ENCODE results near the gene ATXN2. TPM values are rescaled to one million over a fixed set of nuclear protein-coding genes. Genes with fewer than 3 reads are reported as not detected.
"Not testable (repeated sequence)": the region's sequence is repeated elsewhere in the genome, so short reads cannot be mapped to it uniquely, and the experiment has no call there.

ATXN2 gene
- total RNA-seq, 1 experiment from 2014 or later = 38.2 TPM

DNA sequence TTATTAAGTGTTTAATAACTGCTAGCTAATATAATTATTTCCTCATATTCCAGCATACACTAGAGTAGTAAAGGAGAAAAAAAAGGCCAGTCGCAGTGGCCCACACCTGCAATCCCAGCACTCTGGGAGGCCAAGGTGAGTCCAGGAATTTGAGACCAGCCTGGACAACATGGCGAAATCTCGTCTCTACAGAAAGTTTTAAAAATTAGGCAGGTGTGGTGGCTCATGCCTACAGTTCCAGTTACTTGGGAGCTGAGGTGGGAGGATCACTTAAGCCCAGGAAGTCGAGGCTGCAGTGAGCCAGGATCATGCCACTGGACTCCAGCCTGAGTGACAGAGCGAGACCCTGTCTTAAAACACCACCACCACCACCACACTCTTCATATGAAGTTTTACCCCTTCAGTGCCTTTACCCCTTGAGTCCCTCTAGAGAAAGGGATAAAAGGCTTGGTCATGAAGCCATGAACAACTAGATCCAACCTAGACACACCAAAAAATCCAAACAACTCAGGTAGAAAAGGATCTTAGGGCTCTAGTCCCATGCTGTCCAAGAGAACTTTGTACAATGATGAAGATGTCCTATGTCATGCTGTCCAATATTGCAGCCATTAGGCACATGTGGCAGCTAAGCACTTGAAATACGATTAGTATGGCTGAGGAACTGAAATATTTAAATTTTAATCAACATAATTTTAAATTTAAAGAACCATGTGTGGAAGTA lies 29.6 kb downstream of the ATXN2 start:
- Histone ChIP-seq H3K9me3 (replicated peaks) (no peaks in the 10 kb centered on the region), H3K4me3 (no peak overlapping the region), H3K4me1 (peaks cover 10% of the 10 kb centered on the region), H3K27ac (no peak overlapping the region), H3K27me3 (no peaks in the 10 kb centered on the region), H3K36me3 (no peaks in the 10 kb centered on the region; the same call in 1 of the 2 replicates)
- DNase-seq = no peak

DNA sequence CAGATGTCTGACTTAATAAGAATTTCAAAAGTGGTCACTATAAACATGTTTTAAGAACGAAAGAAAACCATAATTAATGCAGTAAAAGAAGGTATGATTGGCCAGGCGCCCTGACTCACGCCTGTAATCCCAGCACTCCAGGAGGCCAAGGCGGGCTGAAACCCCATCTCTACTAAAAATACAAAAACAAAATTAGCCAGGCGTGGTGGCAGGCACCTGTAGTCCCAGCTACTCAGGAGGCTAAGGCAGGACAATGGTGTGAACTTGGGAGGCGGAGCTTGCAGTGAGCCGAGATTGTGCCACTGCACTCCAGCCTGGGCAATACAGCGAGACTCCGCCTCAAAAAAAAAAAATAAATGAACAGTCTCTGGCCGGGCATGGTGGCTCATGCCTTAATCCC lies 38.3 kb downstream of the ATXN2 start:
- not testable (repeated sequence) for H3K36me3 ChIP-seq; H3K4me1 ChIP-seq; H3K27ac ChIP-seq; DNase-seq; H3K27me3 ChIP-seq; H3K4me3 ChIP-seq; H3K9me3 ChIP-seq (replicated peaks)

DNA sequence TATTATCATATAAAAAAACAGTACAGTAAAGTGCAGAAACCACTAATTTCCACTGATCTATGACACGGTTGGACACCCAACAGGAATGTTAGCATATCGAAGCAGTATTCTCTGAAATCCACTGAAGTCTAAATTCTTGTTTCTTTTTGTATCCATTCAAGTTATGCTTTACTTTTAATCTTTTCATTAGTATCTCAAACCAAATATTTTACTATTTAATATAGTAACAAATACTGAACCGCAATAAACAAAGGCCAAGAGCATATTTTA lies 41.1 kb downstream of the ATXN2 start:
- DNase-seq = no peak
- Histone ChIP-seq H3K27ac (no peak overlapping the region), H3K9me3 (replicated peaks) (no peaks in the 10 kb centered on the region), H3K4me1 (no peaks in the 10 kb centered on the region), H3K36me3 (peaks cover 11% of the 10 kb centered on the region), H3K4me3 (no peak overlapping the region), H3K27me3 (no peaks in the 10 kb centered on the region)

DNA sequence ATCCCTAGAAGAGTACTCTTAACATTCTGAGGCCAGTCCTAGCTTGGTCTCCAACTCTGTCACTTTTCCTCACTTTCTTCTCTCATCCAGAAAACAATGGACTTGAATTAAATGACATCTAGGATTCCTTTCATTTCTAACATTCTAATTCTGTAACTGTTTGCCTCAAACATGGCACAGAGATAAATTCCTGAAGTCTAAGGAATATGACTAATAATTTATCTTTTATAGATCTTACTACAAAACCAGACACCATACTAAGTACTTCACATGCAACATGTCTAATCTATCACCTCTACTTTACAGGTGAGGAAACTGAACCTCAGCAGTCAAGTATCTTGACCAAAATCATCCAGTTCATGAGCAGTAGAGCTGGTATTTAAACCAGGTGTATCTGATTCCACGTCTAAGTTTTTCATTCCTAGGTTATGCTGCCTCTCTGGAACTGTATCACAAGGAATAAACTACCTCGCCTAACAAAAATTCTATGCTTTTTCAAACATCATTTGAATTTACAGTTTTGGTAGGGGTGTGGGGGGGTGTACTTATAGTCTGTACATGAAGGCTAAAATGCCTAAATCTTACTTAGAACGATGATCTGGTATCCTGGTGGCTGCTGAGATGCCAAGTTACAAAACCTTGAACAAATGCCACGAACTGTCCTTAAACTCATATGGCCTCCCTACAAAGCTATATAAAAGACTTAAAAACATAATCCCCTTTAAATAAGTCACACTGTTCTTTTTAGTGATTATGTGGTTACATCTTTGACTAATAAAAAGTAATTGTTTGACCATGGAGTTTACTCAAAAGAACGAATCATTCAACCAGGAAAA lies 41.6 kb downstream of the ATXN2 start:
- no peaks in the 10 kb centered on the region for H3K27me3 ChIP-seq
- H3K9me3 ChIP-seq (replicated peaks) = no peaks in the 10 kb centered on the region
- peaks cover 16% of the 10 kb centered on the region for H3K36me3 ChIP-seq
- H3K27ac ChIP-seq = no peak overlapping the region
- H3K4me1 ChIP-seq = no peaks in the 10 kb centered on the region
- no peak for DNase-seq
- no peak overlapping the region for H3K4me3 ChIP-seq

DNA sequence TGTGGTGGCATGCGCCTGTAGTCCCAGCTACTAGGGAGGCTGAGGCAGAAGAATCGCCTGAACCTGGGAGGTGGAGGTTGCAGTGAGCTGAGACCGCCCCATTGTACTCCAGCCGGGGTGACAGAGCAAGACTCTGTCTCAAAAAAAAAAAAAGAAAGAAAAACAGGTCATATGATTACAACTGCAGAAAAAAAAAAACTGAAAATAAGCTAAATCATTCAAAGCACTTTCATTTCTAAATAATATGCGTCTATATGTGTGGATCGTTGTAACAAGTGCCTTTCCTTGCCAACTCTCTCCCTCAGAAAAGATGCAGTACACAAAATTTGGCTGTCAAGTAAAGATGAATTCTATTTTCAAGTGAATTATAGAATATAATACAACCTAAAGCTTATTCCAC lies 42.4 kb downstream of the ATXN2 start:
- Histone ChIP-seq H3K27me3 (no peaks in the 10 kb centered on the region), H3K36me3 (peaks cover 21% of the 10 kb centered on the region), H3K4me1 (no peaks in the 10 kb centered on the region), H3K4me3 (no peak overlapping the region), H3K27ac (no peak overlapping the region), H3K9me3 (replicated peaks) (no peaks in the 10 kb centered on the region)
- no peak for DNase-seq

DNA sequence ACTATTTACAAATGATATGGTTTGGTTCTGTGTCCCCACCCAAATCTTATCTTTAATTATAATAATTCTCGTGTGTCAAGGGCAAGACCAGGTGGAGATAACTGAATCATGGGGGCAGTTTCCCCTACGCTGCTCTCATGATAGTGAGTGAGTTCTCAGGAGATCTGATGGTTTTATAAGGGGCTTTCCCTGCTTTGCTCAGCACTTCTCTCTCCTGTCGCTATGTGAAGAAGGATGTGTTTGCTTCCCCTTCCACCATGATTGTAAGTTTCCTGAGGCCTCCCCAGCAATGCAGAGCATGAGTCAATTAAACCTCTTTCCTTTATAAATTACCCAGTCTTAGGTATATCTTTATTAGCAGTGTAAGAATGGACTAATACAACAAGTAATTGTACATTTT lies 43.8 kb downstream of the ATXN2 start:
- not testable (repeated sequence) for H3K4me1 ChIP-seq, H3K27ac ChIP-seq, H3K27me3 ChIP-seq

DNA sequence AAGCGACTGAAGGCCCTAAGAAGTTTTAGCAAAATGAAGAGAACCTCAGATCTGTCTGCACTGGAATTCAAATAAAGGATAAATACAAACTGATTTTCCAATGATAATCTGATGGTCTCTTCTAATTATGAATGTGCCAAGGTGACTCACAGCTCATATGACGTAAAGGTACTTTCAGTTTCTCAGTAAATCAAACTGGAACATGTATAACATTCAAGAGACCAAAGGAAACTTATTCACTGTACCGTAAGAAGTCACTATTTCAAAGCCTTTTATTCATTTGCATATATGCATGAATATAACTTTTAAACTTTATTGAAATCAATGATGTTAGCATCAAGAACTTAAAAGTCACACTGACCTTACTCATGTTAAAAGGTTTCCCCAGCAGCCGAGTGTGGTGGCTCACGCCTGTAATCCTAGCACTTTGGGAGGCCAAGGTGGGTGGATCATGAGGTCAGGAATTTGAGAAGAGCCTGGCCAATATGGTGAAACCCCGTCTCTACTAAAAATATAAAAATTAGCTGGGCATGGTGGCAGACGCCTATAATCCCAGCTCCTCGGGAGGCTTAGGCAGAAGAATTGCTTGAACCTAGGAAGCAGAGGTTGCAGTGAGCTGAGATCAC lies 52.2 kb downstream of the ATXN2 start:
- no peaks in the 10 kb centered on the region for H3K27me3 ChIP-seq
- no peak for DNase-seq
- peaks cover 44% of the 10 kb centered on the region for H3K36me3 ChIP-seq
- no peak overlapping the region for H3K27ac ChIP-seq
- H3K9me3 ChIP-seq (replicated peaks) = no peaks in the 10 kb centered on the region
- no peak overlapping the region for H3K4me3 ChIP-seq
- H3K4me1 ChIP-seq = no peaks in the 10 kb centered on the region

More for the DNA sequence above, 43.8 kb downstream of the ATXN2 start:
- H3K4me3 ChIP-seq; DNase-seq; H3K9me3 ChIP-seq (replicated peaks): not testable (repeated sequence)
- peaks cover 23% of the 10 kb centered on the region for H3K36me3 ChIP-seq

DNA sequence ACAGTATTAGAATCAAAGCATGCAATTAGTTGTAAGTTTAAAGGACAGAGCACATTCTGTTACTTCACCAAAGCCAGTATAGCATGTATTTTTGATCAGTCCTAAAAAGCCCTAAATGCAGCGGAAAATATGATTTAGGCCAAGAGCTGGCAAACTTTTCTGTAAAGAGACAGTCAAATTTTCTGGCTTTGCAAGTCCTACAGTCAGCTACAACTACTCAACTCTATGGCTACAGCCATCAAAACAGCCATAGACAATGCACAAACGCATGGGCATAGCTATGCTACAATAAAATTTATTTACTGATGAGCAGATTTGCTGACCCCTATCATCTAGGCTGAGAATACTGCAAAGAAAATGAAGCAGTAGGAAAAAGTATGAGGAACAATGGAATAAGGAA lies 52.9 kb downstream of the ATXN2 start:
- no peaks in the 10 kb centered on the region for H3K4me1 ChIP-seq
- H3K9me3 ChIP-seq (replicated peaks) = no peaks in the 10 kb centered on the region
- H3K27ac ChIP-seq = no peak overlapping the region
- DNase-seq = no peak
- peaks cover 42% of the 10 kb centered on the region for H3K36me3 ChIP-seq
- no peak overlapping the region for H3K4me3 ChIP-seq
- H3K27me3 ChIP-seq = no peaks in the 10 kb centered on the region

DNA sequence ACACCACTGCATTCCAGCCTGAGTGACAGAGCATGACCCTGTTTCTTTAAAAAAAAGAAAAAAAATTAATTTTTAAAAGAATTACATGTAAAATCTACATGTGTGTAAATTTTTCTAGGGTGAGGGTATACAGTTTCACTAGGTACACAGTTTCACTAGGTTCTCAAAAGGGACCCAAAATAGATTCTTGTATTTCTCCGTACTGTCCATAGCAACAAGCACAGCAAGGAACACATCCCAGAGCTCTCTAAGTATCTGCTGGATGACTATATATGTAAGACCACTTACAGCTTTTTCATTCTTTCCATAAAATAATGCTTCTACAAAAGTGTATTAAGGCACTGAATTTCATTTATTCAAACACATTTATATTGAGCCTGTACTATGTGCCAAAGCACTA lies 55.1 kb downstream of the ATXN2 start:
- Histone ChIP-seq H3K36me3 (peaks cover 40% of the 10 kb centered on the region), H3K27me3 (no peaks in the 10 kb centered on the region), H3K9me3 (replicated peaks) (no peaks in the 10 kb centered on the region), H3K4me1 (no peaks in the 10 kb centered on the region), H3K27ac (no peak overlapping the region), H3K4me3 (no peak overlapping the region)
- DNase-seq = no peak

DNA sequence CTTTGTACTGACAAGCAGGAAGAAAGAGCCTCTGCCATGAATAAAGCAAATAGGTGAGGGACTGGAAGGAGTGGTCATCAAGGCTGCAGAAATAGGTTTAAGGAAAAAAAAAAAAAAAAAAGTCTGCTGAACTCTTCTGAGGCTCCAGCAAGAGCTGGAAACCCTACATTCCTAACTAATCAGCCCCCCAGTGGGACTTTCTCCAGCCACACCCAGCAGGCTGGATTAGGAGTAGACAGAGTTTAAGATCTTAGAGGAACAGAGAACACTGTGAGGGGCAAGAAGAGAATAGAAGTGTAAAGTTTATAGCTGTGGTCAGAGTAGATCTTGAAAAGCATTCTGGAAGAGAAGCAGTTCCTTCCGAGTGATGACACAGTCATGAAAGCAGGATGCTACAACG lies 66.4 kb downstream of the ATXN2 start:
- H3K9me3 ChIP-seq (replicated peaks) = no peaks in the 10 kb centered on the region
- no peaks in the 10 kb centered on the region for H3K4me1 ChIP-seq
- no peak overlapping the region for H3K27ac ChIP-seq
- DNase-seq = no peak
- no peak overlapping the region for H3K4me3 ChIP-seq
- no peaks in the 10 kb centered on the region for H3K27me3 ChIP-seq
- H3K36me3 ChIP-seq = peaks cover 9% of the 10 kb centered on the region

DNA sequence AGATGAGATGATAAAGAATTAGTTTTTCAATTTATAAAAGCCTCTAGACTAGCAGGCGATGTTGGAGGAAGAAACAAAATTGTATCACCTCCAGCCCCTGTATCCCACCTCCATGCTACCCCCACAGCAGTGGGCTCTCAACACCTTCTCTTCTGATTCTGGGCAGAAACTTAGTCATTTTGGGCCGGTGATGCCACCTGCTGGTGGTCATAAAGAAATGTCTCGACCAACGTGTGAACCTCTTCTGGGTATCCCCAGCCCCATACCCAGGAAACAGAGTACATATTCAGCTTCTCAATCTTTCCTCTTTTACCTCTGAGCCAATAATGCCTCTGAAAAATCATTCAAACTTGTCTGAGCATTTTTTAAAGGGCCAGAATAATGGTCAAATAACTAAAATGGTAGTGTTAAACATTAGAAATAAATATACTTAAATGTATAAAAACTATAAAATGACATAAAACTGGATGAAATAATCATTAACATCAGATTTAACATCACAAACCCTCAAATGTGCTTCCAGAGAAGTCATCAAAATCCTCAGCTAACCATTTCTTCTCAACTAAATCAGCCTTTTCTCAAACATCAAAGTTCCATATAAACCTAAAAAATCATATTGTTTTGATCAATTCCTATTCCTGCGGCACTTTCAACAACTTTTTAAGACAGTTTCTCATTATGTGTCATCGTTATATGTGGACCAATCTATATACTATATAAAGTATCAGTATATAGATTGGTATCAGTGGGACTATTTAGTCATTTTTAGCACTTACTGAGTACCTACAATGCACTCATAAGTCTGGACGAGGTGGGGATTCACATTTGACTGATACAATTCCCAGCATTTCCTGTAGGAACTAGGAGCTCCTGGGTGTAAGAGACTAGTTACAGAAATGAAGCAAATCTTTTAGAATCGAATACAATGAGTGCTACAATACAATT lies 69.4 kb downstream of the ATXN2 start:
- DNase-seq = peak; percentile 45 to 65
- no peak overlapping the region for H3K4me3 ChIP-seq
- peaks cover 21% of the 10 kb centered on the region for H3K36me3 ChIP-seq
- no peaks in the 10 kb centered on the region for H3K4me1 ChIP-seq
- no peaks in the 10 kb centered on the region for H3K9me3 ChIP-seq (replicated peaks)
- H3K27ac ChIP-seq = no peak overlapping the region
- no peaks in the 10 kb centered on the region for H3K27me3 ChIP-seq

DNA sequence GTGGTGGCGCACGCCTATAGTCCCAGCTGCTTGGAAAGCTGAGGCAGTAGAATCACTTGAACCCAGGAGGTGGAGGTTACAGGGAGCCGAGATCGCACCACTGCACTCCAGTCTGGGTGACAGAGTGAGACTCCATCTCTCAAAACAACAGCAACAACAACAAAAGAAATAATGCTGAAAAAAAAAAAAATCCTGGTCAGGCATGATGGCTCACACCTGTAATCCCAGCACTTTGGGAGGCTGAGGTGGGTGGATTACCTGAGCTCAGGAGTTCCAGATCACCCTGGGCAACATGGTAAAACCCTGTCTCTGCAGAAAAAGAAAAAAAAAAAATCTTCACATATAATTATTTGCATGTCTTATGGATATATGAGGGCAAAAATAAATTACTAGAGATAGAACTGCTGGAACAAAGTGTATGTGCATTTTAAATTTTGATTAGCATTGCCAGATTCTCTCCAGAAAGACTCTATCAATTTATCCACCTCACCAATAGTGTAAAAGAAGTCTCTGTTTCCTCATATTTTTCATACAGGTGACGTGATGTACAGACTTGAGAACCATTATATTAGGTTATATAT lies 75.4 kb downstream of the ATXN2 start:
- Histone ChIP-seq H3K27ac (no peak overlapping the region), H3K36me3 (peaks cover 36% of the 10 kb centered on the region), H3K27me3 (no peaks in the 10 kb centered on the region), H3K9me3 (replicated peaks) (no peaks in the 10 kb centered on the region), H3K4me1 (no peaks in the 10 kb centered on the region), H3K4me3 (no peak overlapping the region)
- no peak for DNase-seq

DNA sequence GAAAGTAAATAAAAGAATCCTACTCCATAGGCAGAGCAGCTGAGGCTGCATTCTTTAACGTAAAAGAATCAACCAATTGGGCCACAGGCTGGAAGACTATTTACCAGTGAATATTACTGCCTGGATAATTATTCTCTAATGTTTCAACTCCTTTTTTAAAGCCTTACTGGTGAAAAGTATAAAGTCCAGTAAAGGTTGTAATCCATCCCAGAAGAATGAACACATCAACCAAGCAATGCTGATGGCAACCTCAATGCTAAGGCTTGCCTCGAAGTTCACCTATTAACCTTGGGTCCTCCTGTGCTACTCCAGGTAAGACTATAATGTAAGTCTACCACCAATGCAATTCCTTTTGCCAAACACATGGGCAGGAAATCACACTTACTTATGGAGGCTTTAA lies 77.3 kb downstream of the ATXN2 start:
- Histone ChIP-seq H3K27me3 (no peaks in the 10 kb centered on the region), H3K4me3 (no peak overlapping the region), H3K27ac (no peak overlapping the region), H3K36me3 (peaks cover 35% of the 10 kb centered on the region), H3K9me3 (replicated peaks) (no peaks in the 10 kb centered on the region), H3K4me1 (no peaks in the 10 kb centered on the region)
- no peak for DNase-seq

DNA sequence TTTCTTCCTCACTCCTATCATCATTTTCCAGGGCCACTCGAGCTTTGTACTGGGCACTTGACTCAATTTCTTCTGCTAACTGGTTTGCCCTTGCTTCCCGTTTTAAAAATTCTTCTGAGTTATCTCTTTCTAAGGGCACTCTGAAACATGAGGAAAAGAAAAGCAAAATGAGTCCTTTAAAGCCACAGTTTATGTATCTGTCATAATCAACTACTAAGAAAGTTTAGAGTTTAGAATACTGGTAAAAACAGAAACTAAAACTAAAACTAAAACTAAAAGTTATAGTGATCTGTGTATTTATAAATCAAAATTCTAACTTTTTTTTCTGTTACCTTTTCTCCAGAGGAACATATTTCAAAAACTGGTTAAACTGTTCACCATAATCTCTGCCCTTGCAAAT lies 79.2 kb downstream of the ATXN2 start:
- Histone ChIP-seq H3K9me3 (replicated peaks) (no peaks in the 10 kb centered on the region), H3K4me3 (no peak overlapping the region), H3K27me3 (no peaks in the 10 kb centered on the region), H3K27ac (no peak overlapping the region), H3K4me1 (no peaks in the 10 kb centered on the region), H3K36me3 (peaks cover 42% of the 10 kb centered on the region)
- no peak for DNase-seq
